GM12875 (cell line): Measurements from ENCODE around the gene GPR139.

ENCODE experiments used
- H3K4me3 ChIP-seq: one replicate; pipeline ENCODE4 v1.5.1; 2011; ENCODE audit warnings: low read depth, low read length, control low read depth
- CTCF ChIP-seq: IDR thresholded peaks from 2 replicates; pipeline ENCODE4 v1.5.1; 2011; ENCODE audit warnings: low read depth, mild to moderate bottlenecking, control low read depth, inconsistent platforms, low read length, moderate library complexity, borderline replicate concordance; ENCODE audit not compliant: insufficient read depth

The GPR139 gene

GRCh38 chr16:20102521-20102920, 28.8 kb upstream of the GPR139 start:
- no peak for TF ChIP-seq CTCF
- no peak overlapping the region for H3K4me3 ChIP-seq

- no peak for TF ChIP-seq CTCF
- H3K4me3 ChIP-seq = no peak overlapping the region
These were observed 28.3 kb upstream of the GPR139 start for GRCh38 chr16:20102021-20102420.

GRCh38 chr16:20099375-20099774, 25.7 kb upstream of the GPR139 start:
- no peak for TF ChIP-seq CTCF
- H3K4me3 ChIP-seq = no peak overlapping the region

GRCh38 chr16:20094157-20094556, 20.5 kb upstream of the GPR139 start:
- H3K4me3 ChIP-seq = no peak overlapping the region
- no peak for TF ChIP-seq CTCF

GRCh38 chr16:20089246-20089965, 15.7 kb upstream of the GPR139 start:
- no peak overlapping the region for H3K4me3 ChIP-seq
- TF ChIP-seq CTCF = no peak

GRCh38 chr16:20084624-20085226, 11.0 kb upstream of the GPR139 start:
- no peak overlapping the region for H3K4me3 ChIP-seq
- TF ChIP-seq CTCF = no peak

- TF ChIP-seq CTCF = no peak
- no peak overlapping the region for H3K4me3 ChIP-seq
These were observed 5.4 kb upstream of the GPR139 start for GRCh38 chr16:20079106-20079505.
